Retina (tissue), 1 donor: ENCODE data around the gene PPP3CB.

Experiments
- DNase-seq: peaks from one replicate; pipeline ENCODE4 v3.0.0-alpha.2; 2016

The PPP3CB gene

GRCh38 chr10:73495884-73496674 is at the start of gene PPP3CB:
Gene PPP3CB, minus strand, starts transcription at chr10:73496024. Its CDS starts 135 bp downstream, at chr10:73495889.
- DNase-seq, result peak; percentile 90

DNA sequence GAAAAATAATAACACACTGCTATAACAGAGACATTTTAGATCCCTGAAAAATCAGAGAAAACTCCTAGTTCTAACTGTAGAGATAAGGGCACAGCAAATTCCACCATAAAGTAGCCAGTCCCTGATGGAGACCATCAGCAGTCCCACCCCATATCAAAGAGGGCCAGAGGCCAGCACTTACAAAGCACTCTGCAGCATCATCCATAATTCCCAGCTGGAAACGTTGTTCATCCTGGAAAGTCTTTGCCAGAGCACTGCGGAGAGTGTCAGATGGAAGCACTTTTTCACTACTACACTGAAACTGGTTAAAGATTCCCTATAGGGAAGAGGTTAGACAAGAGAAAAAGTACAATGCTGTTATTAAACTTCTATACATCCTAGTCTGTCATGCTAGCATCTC is 49.5 kb upstream of the PPP3CB start:
- DNase-seq, result no peak

DNA sequence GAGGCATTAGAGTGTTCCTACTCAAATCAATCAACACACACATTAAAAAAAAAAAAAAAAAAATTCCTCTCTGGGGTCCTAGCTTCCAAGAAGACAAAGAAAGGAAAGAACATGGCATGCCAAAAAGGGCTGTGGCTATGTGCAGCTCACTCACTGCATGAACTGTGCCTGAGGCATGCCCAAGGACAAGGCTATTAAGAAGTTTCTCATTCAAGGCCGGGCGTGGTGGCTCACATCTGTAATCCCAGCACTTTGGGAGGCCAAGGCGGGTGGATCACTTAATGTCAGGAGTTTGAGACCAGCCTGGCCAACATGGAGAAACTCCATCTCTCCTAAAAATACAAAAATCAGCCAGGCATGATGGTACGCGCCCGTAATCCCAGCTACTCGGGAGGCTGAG is 41.9 kb upstream of the PPP3CB start:
- no peak for DNase-seq

DNA sequence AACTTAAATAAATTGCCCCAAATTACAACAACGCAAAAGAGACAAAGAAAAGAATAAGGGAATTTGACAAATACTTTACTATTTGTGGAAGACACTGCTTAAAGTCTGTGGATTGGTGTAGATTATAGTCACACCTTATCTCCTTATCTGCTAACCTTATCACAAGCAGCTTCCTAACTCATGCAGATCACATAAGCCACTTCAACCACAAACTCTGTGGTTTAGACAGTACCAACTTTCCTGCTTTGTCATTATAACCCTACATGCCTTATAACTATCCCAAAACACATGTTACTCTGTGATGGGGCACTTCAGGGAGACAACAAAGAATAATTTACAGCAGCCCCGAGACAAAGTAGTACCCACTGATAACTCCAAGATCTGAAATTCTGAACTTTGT is 41.5 kb upstream of the PPP3CB start:
- no peak for DNase-seq

GRCh38 chr10:73534857-73535256 is 39.0 kb upstream of the PPP3CB start:
- no peak for DNase-seq

- peak; percentile 66 for DNase-seq
Observed at GRCh38 chr10:73529089-73529832, 33.4 kb upstream of the PPP3CB start.

GRCh38 chr10:73522263-73522662 is 26.4 kb upstream of the PPP3CB start:
- no peak for DNase-seq

GRCh38 chr10:73519336-73519735 is 23.5 kb upstream of the PPP3CB start:
- DNase-seq, result no peak

DNA sequence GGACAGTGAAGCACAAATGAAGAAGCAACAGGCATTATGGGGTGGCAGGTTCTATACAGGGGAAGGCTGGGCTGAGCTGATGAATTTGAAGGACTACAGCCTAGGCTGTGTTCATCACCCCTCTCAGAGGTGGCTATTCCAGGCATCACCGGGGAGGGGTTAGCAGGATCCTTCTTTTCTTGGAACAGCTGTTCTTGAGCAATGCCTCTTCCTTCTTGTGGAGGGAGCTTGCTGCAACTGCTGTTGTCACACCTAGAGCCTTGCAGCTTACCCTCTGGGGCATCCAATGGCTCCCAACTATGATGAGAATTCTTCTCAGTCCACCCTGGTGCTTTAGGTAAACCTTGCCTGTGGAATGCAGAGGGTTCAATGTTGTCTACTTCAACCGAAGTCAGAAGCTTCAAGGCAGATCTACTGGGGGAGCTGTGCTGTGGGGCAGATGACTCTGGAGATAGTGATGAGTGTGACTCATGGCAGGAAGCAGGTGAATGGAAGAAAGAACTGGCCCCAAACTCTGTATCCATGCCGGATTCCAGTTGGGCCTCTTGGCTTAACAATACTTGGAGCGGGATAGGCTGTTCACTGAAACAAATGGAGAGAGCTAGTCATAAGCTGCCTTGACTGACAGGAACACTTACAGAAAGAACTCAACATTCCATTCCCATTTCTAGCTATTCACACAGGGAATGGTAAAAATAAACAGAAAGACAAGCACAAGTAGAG is 21.5 kb upstream of the PPP3CB start:
- DNase-seq, result no peak

GRCh38 chr10:73512207-73512743 is 16.5 kb upstream of the PPP3CB start:
- DNase-seq, result no peak

DNA sequence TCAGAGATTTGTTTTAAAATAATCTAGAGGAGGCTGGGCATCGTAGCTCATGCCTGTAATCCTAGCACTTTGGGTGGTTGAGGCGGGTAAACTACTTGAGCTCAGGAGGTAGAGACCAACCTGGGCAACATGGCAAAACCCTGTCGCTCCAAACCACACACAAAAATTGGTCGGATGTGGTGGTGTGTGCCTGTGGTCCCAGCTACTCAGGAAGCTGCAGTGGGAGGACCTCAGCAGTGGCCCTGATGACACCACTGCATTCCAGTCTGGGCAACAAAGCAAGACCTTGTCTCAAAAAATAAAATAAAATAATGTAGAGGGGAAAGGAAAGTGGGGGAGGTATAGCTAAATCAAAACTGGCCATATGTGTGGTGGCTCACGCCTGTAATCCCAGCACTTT is 13.9 kb upstream of the PPP3CB start:
- DNase-seq, result no peak

- no peak for DNase-seq
Observed at GRCh38 chr10:73506491-73506890, 10.7 kb upstream of the PPP3CB start.

GRCh38 chr10:73506074-73506473 is 10.2 kb upstream of the PPP3CB start:
- no peak for DNase-seq

DNA sequence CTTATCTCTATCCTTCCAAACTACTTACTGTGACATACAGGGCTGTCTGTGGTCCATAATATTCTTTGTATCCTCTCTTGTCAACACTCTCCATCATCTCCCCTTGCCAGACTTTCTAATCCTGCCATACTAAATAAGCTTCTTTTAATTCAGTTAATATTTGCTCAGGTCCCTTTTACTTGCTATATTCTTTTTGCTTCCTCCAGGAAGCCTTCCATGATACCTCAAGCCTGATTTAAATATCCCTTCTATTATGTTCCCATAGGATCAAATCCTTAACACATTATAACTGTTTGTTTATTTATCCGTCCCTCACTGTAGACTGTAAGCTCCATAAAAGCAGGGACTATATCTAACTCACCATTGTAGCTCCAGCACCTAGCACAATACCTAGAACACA is 7.2 kb upstream of the PPP3CB start:
- DNase-seq, result no peak

DNA sequence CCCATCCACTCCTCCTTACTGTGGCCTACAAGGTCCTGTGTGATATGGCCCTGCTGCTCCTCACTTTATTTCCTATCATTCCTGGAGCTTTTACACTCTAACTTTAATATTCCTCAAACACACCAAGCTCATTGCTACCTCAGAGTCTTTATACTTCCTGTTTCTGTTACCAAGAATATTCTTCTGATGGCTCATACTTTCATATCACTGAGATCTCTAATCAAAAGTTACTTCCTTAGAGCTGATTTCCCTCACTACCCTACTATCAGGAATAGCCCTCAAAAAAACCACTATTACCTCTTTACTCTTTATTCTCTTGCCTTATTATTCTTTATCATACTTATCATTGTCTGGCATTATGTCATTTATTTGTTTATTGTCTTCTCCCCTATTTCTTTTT is 5.8 kb upstream of the PPP3CB start:
- no peak for DNase-seq

DNA sequence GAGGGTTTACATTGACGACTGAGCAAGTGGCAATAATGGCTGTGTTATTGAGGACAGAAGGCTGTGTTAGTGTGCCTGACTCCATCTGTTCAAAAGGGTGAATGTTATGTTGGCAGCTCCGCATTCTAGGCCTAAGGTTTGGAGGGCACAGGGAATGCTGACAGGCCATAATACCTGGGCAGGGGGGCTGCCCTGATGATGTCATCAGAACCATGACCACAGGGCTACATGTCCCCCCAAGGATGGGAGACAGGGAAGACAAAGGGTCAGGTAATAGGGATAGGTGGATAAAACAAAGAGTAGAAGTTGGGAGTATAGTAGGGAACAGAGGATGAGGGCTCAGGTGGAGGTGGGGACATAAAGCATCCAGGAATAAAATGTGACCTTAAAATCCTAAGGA is 1.8 kb upstream of the PPP3CB start:
- no peak for DNase-seq

- DNase-seq, result peak; percentile 90
Observed at GRCh38 chr10:73495226-73495883, 469 bp downstream of the PPP3CB start.

DNA sequence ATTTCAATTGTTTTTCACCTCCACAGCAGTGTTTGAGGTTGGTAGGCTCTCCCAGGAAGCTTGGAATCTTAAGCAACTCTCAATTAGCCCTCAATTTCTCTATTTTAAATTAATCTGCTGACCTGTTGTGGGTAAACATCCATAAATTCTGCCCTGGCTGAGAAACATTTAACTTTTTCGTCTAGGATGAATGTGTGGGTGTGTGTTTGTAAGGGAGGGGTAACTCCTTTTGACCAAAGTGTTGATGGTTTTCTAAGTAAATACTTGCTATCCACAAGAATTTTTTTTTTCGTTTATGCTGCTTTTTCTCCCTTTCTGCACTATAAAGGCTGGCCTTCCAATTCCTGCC is 973 bp downstream of the PPP3CB start:
- no peak for DNase-seq

DNA sequence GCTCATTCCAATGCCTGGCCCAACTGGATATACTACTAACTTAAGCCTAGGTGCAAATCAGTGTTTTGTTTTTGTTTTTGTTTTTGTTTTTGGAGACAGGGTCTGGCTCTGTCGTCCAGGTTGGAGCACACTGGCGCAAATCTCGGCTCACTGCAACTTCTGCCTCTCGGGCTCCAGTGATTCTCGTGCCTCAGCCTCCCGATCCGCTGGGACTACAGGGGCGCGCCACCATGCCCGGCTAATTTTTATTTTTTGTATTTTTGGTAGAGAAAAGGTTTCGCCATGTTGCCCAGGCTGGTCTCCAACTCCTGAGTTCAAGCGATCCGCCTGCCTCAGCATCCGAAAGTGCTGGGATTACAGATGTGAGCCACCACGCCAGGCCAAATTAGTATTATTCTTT is 1.6 kb downstream of the PPP3CB start:
- peak; percentile 3 for DNase-seq

DNA sequence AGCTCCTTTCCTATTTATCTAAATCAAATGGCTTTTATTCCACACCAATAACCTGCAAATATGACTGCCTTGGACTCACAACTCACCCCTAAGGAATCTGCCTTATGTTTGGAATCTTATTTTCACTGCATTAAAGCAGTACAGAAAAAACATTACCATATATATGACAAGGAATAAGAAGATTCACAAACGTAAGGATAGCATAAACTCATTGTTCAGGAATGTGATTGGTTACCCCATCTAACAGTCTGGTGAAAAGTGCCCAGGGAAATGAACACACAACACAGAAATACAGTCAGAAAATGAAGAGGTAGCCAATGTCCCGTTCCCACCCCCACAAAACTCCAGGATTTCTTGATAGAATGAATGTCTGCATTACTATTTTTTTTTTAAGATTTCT is 2.0 kb downstream of the PPP3CB start:
- DNase-seq, result no peak

DNA sequence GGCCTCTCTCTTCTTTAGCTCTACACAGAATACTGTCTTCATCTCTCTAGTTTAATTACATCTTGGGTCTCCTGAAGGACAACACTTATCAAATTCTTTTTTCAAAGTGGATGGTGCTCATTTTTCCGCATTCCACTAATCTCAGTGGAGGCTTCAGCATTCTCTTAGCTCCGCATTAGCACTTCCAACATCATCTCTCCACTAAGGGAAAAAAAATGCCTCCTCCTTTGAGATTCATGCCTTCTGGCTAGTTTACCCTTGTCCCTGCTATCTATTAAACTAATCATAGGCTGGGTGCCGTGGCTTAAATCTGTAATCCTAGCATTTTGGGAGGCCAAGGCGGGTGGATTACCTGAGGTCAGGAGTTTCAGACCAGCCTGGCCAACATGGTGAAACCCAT is 9.2 kb downstream of the PPP3CB start:
- no peak for DNase-seq

DNA sequence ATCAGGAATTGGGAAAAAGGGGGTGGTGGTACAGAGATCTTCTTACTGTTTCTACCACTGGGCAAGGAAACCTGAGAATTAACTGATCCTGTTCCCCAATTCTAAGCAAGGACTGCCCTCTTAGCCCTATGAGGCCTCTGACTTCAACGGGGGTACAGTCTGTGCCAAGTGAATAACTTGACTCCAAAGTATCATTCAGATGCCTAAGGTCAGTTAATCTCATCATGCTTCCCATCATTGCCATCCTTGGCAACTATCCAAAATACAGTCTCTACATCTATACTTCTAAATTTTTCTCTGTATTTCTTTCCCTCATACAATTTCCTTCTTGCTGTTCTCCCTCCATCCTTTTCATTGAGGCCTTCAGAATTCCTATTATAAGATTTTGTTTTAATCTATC is 10.5 kb downstream of the PPP3CB start:
- DNase-seq, result no peak

GRCh38 chr10:73480158-73480557 is 15.7 kb downstream of the PPP3CB start:
- no peak for DNase-seq
